K562 (cell line): ENCODE data around the gene KIF26B. TPM values are rescaled to one million over a fixed set of nuclear protein-coding genes. Genes with fewer than 3 reads are reported as not detected.

Experiments
- ATAC-seq: fragments of 200-7000 bp; cut with Tn5 transposase; 3 replicates; pipeline ENCODE4 v1.9.1; 2020; ENCODE audit warnings: moderate library complexity
- BruUV-seq: library from RNA; stranded (reverse); fragments of 400-500 nt; replicated peaks from 2 replicates; lab custom pipeline; 2021; lab: Mats Ljungman, UMichigan
- CTCF ChIA-PET: fragments of 300-600 bp; formaldehyde crosslinking; extraction: SDS; loops from one replicate; lab custom pipeline; 2021; ENCODE audit warnings: low intra/inter-chr PET ratio; lab: Yijun Ruan, JAX
- POLR2A ChIA-PET: fragments of 300-600, 350-650 bp; sonication (Branson Sonifier 250); formaldehyde crosslinking; extraction: SDS; loops from one replicate; lab custom pipeline; 2021; ENCODE audit warnings: antibody characterized with exemption, inconsistent platforms; lab: Yijun Ruan, JAX
- DNase-seq, 4 experiments: peaks; one replicate each; pipeline versions ENCODE4 v3.0.0 to v3.0.0-alpha.2; 2011 to 2018; ENCODE audit warnings: low spot score in 3 of 4, mixed read lengths in 3 of 4; ENCODE audit errors: extremely low read depth in 1 of 4
- FAIRE-seq: peaks from 2 replicates; lab custom pipeline; 2011; peaks lifted over from hg19 to GRCh38; lab: Jason Lieb, UNC
- H2AFZ ChIP-seq: 2 replicates; pipeline ENCODE4 v1.6.0; 2011; ENCODE audit warnings: low read depth, low read length, control low read depth, inconsistent platforms
- H3K27ac ChIP-seq: fragments of 200-600 bp; 3 replicates; pipeline ENCODE4 v1.8.0; 2011; ENCODE audit warnings: low read depth, mild to moderate bottlenecking, control low read depth, inconsistent platforms, low read length, moderate library complexity, mixed read lengths; ENCODE audit errors: extremely low read depth
- H3K27me3 ChIP-seq, 2 experiments: fragments of 300-600 bp in 1 of 2; 2 replicates in 1 of 2; 3 replicates in 1 of 2; pipeline versions ENCODE4 v1.6.0 to v1.8.0; 2011; ENCODE audit warnings: inconsistent platforms in 2 of 2, low read length in 2 of 2, mild to moderate bottlenecking in 1 of 2, mixed read lengths in 1 of 2, moderate library complexity in 1 of 2; ENCODE audit not compliant: control insufficient read depth in 2 of 2, insufficient read depth in 2 of 2
- H3K36me3 ChIP-seq: fragments of 300-600 bp; 3 replicates; pipeline ENCODE4 v1.8.0; 2011; ENCODE audit warnings: mild to moderate bottlenecking, low read length, inconsistent platforms; ENCODE audit not compliant: control insufficient read depth, insufficient read depth
- H3K4me1 ChIP-seq, 2 experiments: fragments of 200-600 bp in 1 of 2; replicated peaks in 1 of 2; 2 replicates in 1 of 2; 3 replicates in 1 of 2; pipeline versions ENCODE4 v1.5.1 to v1.8.0; 2011; ENCODE audit warnings: inconsistent platforms in 2 of 2, low read length in 2 of 2, mild to moderate bottlenecking in 1 of 2, mixed read lengths in 1 of 2, moderate library complexity in 1 of 2; ENCODE audit not compliant: control insufficient read depth in 2 of 2, insufficient read depth in 2 of 2
- H3K4me2 ChIP-seq: 2 replicates; pipeline ENCODE4 v1.6.1; 2011; ENCODE audit warnings: low read length, control low read depth, inconsistent platforms, mixed read lengths; ENCODE audit not compliant: insufficient read depth
- H3K4me3 ChIP-seq: fragments of 200-600 bp; sonication (generic), shearing (Covaris generic); 2 replicates; pipeline ENCODE4 v1.5.1; 2016; ENCODE audit warnings: control low read depth, inconsistent platforms
- H3K79me2 ChIP-seq: fragments of 200-600 bp; 3 replicates; pipeline ENCODE4 v1.8.0; 2011; ENCODE audit warnings: low read length, inconsistent platforms; ENCODE audit not compliant: control insufficient read depth, insufficient read depth
- H3K9ac ChIP-seq, 2 experiments: 2 replicates each; pipeline versions ENCODE4 v1.6.0 to v1.6.1; 2011; ENCODE audit warnings: low read depth in 2 of 2, low read length in 2 of 2, control low read depth in 1 of 2, inconsistent platforms in 1 of 2, mild to moderate bottlenecking in 1 of 2, mixed read lengths in 1 of 2; ENCODE audit not compliant: insufficient read depth in 1 of 2
- H3K9me1 ChIP-seq: one replicate; pipeline ENCODE4 v1.6.0; 2011; ENCODE audit warnings: inconsistent platforms, mild to moderate bottlenecking, low read length, moderate library complexity; ENCODE audit not compliant: control insufficient read depth, insufficient read depth
- H3K9me3 ChIP-seq: replicated peaks from 2 replicates; pipeline ENCODE4 v1.5.1; 2011; ENCODE audit warnings: low read depth, low read length, inconsistent platforms; ENCODE audit not compliant: control insufficient read depth, insufficient read depth
- H4K20me1 ChIP-seq: replicated peaks from 2 replicates; pipeline ENCODE4 v1.6.1; 2011; ENCODE audit warnings: low read length, inconsistent platforms, mixed read lengths; ENCODE audit not compliant: control insufficient read depth, insufficient read depth
- ASH1L ChIP-seq: fragments of 450-650 bp; IDR thresholded peaks from 2 replicates; pipeline ENCODE4 v1.6.1; 2018; ENCODE audit warnings: borderline replicate concordance, mild to moderate bottlenecking, low read depth; ENCODE audit not compliant: partially characterized antibody
- CBX8 ChIP-seq: fragments of 200-600 bp; sonication (generic); IDR thresholded peaks from 2 replicates; pipeline ENCODE4 v1.6.1; 2012; ENCODE audit warnings: borderline replicate concordance, mixed run types, low read depth, mild to moderate bottlenecking, moderate library complexity, mixed read lengths, low read length, control low read depth, inconsistent platforms; ENCODE audit not compliant: poor library complexity, severe bottlenecking; ENCODE audit errors: extremely low read depth
- TFAM ChIP-seq: fragments of 250-450 bp; sonication (Bioruptor Pico); conservative IDR thresholded peaks from 2 replicates; pipeline ENCODE4 v1.5.0; 2021; ENCODE audit warnings: mild to moderate bottlenecking, moderate library complexity
- WGBS: fragments of 100-300 bp; shearing (Covaris generic); methylation state at CpG from one replicate; pipeline ENCODE4 v1.1.6; 2016; ENCODE audit warnings: low coverage, mixed read lengths; ENCODE audit not compliant: insufficient coverage; ENCODE audit errors: missing lambda C conversion rate; 5-methylcytosine and 5-hydroxymethylcytosine counted together
- in situ Hi-C: fragments of 300-500 bp; cut with MboI; formaldehyde crosslinking; loops from 4 replicates; pipeline ENCODE4 v1.15.0; 2018; ENCODE audit warnings: inconsistent platforms, mixed read lengths
- intact Hi-C: fragments of 100-400 bp; cut with micrococcal nuclease; formaldehyde crosslinking; loops from 2 replicates; pipeline ENCODE4 v1.14.2; 2022
- polyA plus RNA-seq, 8 experiments: library from polyadenylated mRNA; depleted of rRNA in 4 of 8; stranded (reverse) in 5 of 8; unstranded in 3 of 8; fragments of >200 nt; fragmentation: Nextera tagmentation in 2 of 8; fragmentation: Illumina TruSeq in 1 of 8; extraction: Ambion mirVana in 2 of 8; extraction: Trizol in 1 of 8; gene quantifications; 2 replicates each; pipeline versions ENCODE4 v1.2.1 to v1.2.3, GENCODE V29; 2011 to 2014; ENCODE audit warnings: inconsistent platforms in 1 of 8, missing spikeins in 1 of 8
- total RNA-seq, 7 experiments: library from RNA; depleted of rRNA in 6 of 7; stranded (reverse); fragments of >200 nt in 6 of 7; fragmentation: Illumina TruSeq in 2 of 7; extraction: Trizol in 2 of 7; gene quantifications; 2 replicates each; pipeline versions ENCODE4 v1.2.1 to v1.2.3, GENCODE V29; 2011 to 2021; ENCODE audit warnings: low replicate concordance in 1 of 7
- TF ChIP-seq, protein P1 (sequence below), 2 experiments: IDR thresholded peaks; 2 replicates each; pipeline ENCODE4 v1.6.1; 2011; ENCODE audit warnings: borderline replicate concordance in 1 of 2, control low read depth in 1 of 2, low read depth in 1 of 2, low read length in 1 of 2, mild to moderate bottlenecking in 1 of 2, mixed read lengths in 1 of 2, moderate library complexity in 1 of 2; ENCODE audit not compliant: insufficient read depth in 1 of 2, insufficient read length in 1 of 2, poor library complexity in 1 of 2, severe bottlenecking in 1 of 2; ENCODE audit errors: extremely low read depth in 1 of 2

Gene KIF26B
- total and polyA plus RNA-seq, 9 of the 15 experiments (the other 6 are each of a cell fraction or from before 2014, with no cell fraction given), result 0.02 to 0.08 (median 0.03) TPM; not detected in 6

DNA sequence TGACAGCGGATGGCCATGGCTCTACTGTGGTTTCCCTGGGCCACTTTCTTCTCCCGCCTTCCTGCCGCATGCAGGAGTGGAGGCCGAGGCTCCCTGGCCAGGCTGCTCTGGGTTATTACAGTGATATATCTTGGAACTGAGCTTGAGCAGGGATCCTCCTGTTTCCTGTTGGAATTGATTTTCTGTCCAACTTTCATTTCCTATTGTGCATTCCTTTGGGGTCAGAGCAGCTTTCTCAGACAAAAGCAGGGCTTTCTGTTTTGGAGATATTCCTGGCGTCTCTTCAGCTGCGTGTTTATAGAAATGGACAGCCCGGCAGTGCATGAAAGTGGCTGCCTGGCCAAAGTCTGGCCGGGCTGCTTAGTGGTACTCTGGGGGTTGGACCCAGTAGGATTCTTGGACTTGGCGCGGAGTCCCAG, 146.4 kb downstream of the KIF26B start:
- Histone ChIP-seq H3K79me2 (no peaks in the 10 kb centered on the region), H3K27ac (no peak overlapping the region), H3K9me3 (no peaks in the 10 kb centered on the region), H3K4me1 (no peaks in the 10 kb centered on the region), H4K20me1 (peaks cover 4% of the 10 kb centered on the region; the same call in 1 of the 2 replicates), H3K4me2 (no peak overlapping the region), H3K27me3 (peaks cover 34 to 63% of the 10 kb centered on the region in 2 experiments), H3K4me3 (no peak overlapping the region), H2AFZ (no peak overlapping the region), H3K9me1 (no peaks in the 10 kb centered on the region), H3K36me3 (no peaks in the 10 kb centered on the region), H3K9ac (no peak overlapping the region)
- ChIA-PET POLR2A (interaction anchor here (3.3 kb wide), 1 partner anchor 10 kb away, joined by 9 read pairs; no protein-coding TSS in a partner anchor), CTCF (no interaction called here)
- ATAC-seq (no peak), DNase-seq (no peak), FAIRE-seq (no peak)
- intact Hi-C loops, result no loop called here
- no peak for TF ChIP-seq ASH1L
- TF ChIP-seq, protein P1, sequence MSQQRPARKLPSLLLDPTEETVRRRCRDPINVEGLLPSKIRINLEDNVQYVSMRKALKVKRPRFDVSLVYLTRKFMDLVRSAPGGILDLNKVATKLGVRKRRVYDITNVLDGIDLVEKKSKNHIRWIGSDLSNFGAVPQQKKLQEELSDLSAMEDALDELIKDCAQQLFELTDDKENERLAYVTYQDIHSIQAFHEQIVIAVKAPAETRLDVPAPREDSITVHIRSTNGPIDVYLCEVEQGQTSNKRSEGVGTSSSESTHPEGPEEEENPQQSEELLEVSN (IDR thresholded peaks at IDR 0.05; ENCODE audit: borderline replicate concordance in 1 of 2, extremely low read depth in 1 of 2, insufficient read depth in 1 of 2, insufficient read length in 1 of 2, low read depth in 1 of 2, low read length in 1 of 2, poor library complexity in 1 of 2, severe bottlenecking in 1 of 2), result peak in 1 of 2 experiments; percentile 40
- in situ Hi-C loops, result no loop called here
- BruUV-seq, result no TSS peak
- 15% methylated on average over 10 of the region's 10 CpGs for WGBS

DNA sequence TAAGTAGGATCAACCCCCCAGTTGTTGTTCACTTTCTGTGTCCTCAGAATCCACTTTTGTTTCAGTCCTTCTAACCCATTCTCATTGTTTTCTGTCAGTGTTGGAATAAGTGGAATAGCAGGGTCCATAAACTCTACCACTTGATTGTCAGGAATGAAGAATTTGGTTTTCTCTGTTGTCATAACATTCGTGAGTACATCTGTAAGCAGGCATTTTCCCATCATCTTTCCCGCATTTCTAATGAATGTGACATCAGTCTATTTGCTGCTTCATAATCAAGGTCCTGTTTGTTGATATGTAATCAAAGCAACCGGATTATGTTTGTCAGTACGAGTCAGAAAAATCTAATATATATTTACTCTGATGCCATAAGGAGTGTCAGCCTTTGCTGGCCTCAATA, 147.1 kb downstream of the KIF26B start:
- H3K79me2 ChIP-seq, result no peaks in the 10 kb centered on the region
- peaks cover 29 to 55% of the 10 kb centered on the region in 2 experiments for H3K27me3 ChIP-seq
- ChIA-PET CTCF (interaction anchor here (0.6 kb wide), 1 partner anchor 8 kb away, joined by 3 read pairs; no protein-coding TSS in a partner anchor), POLR2A (interaction anchor here (1.3 kb wide), 1 partner anchor 12 kb away, joined by 3 read pairs; no protein-coding TSS in a partner anchor)
- WGBS, result 1% methylated on average over 4 of the region's 4 CpGs
- H4K20me1 ChIP-seq, result peaks cover 4% of the 10 kb centered on the region; the same call in 1 of the 2 replicates
- no peaks in the 10 kb centered on the region for H3K9me3 ChIP-seq
- H3K4me2 ChIP-seq, result no peak overlapping the region
- ATAC-seq (no peak), DNase-seq (no peak), FAIRE-seq (no peak)
- in situ Hi-C loops (no loop called here), intact Hi-C loops (no loop called here)
- BruUV-seq, result no TSS peak
- no peaks in the 10 kb centered on the region for H3K4me1 ChIP-seq
- TF ChIP-seq TFAM (no peak), CBX8 (peak; percentile 87)
- H3K9ac ChIP-seq, result no peak overlapping the region
- no peaks in the 10 kb centered on the region for H3K9me1 ChIP-seq
- H3K4me3 ChIP-seq, result no peak overlapping the region
- H2AFZ ChIP-seq, result no peak overlapping the region
- H3K36me3 ChIP-seq, result no peaks in the 10 kb centered on the region
- no peak overlapping the region for H3K27ac ChIP-seq
